Fibroblast of lung (primary cell): ENCODE data around the gene SDK2. TPM values are rescaled to one million over a fixed set of nuclear protein-coding genes. Genes with fewer than 3 reads are reported as not detected.

Experiments
- DNase-seq, 2 donors: peaks; one replicate each; pipeline versions ENCODE4 v3.0.0 to v3.0.0-alpha.2; 2010; ENCODE audit warnings: low read depth in 2 of 2
- H2AFZ ChIP-seq: 2 replicates; pipeline ENCODE4 v1.5.1; 2012; ENCODE audit warnings: low read length, control low read depth, inconsistent platforms
- H3K27ac ChIP-seq: 2 replicates; pipeline ENCODE4 v1.5.1; 2011; ENCODE audit warnings: low read length, control low read depth; ENCODE audit not compliant: insufficient read depth
- H3K27me3 ChIP-seq: 2 replicates; pipeline ENCODE4 v1.5.1; 2011; ENCODE audit warnings: mild to moderate bottlenecking, low read length; ENCODE audit not compliant: control insufficient read depth, insufficient read depth
- H3K36me3 ChIP-seq: 2 replicates; pipeline ENCODE4 v1.5.1; 2011; ENCODE audit warnings: low read length; ENCODE audit not compliant: control insufficient read depth, insufficient read depth
- H3K4me1 ChIP-seq: 2 replicates; pipeline ENCODE4 v1.5.1; 2011; ENCODE audit warnings: low read length; ENCODE audit not compliant: control insufficient read depth, insufficient read depth; ENCODE audit errors: extremely low read depth
- H3K4me2 ChIP-seq: 2 replicates; pipeline ENCODE4 v1.5.1; 2011; ENCODE audit warnings: low read length, control low read depth; ENCODE audit not compliant: insufficient read depth; ENCODE audit errors: extremely low read depth
- H3K4me3 ChIP-seq, 4 experiments: fragments of 200-600 bp in 1 of 4; sonication (generic) in 1 of 4; replicated peaks in 1 of 4; 2 replicates each; pipeline ENCODE4 v1.5.1; 2011 to 2016; ENCODE audit warnings: low read length in 4 of 4, low read depth in 3 of 4, mild to moderate bottlenecking in 3 of 4, control low read depth in 2 of 4, inconsistent platforms in 1 of 4, mixed read lengths in 1 of 4; ENCODE audit not compliant: insufficient read depth in 1 of 4; ENCODE audit errors: control extremely low read depth in 1 of 4
- H3K79me2 ChIP-seq: 2 replicates; pipeline ENCODE4 v1.5.1; 2012; ENCODE audit warnings: mild to moderate bottlenecking, low read length, inconsistent platforms; ENCODE audit not compliant: control insufficient read depth, insufficient read depth
- H3K9ac ChIP-seq: 2 replicates; pipeline ENCODE4 v1.5.1; 2011; ENCODE audit warnings: mild to moderate bottlenecking, low read length, control low read depth; ENCODE audit not compliant: insufficient read depth
- H3K9me3 ChIP-seq: 2 replicates; pipeline ENCODE4 v1.5.1; 2012; ENCODE audit warnings: low read depth, low read length; ENCODE audit not compliant: control insufficient read depth, insufficient read depth
- H4K20me1 ChIP-seq: 2 replicates; pipeline ENCODE4 v1.5.1; 2011; ENCODE audit warnings: low read length; ENCODE audit not compliant: control insufficient read depth, insufficient read depth; ENCODE audit errors: extremely low read depth
- CTCF ChIP-seq, 2 donors: IDR thresholded peaks in 1 of 2; conservative IDR thresholded peaks in 1 of 2; 1 replicate in 1 of 2; 2 replicates in 1 of 2; pipeline ENCODE4 v1.5.1; 2011 to 2012; ENCODE audit warnings: low read length in 2 of 2, control low read depth in 1 of 2, inconsistent platforms in 1 of 2, low read depth in 1 of 2, mild to moderate bottlenecking in 1 of 2
- EZH2 ChIP-seq: IDR thresholded peaks from 2 replicates; pipeline ENCODE4 v1.5.1; 2012; ENCODE audit warnings: low read length, control low read depth, mild to moderate bottlenecking; ENCODE audit errors: missing control alignments
- polyA plus RNA-seq, 2 donors: library from polyadenylated mRNA; depleted of rRNA in 1 of 2; stranded (reverse) in 1 of 2; unstranded in 1 of 2; fragments of >200 nt; gene quantifications; 2 replicates each; pipeline ENCODE4 v1.2.1, GENCODE V29; 2011 to 2012; ENCODE audit warnings: missing spikeins in 1 of 2
- total RNA-seq: library from RNA; depleted of rRNA; stranded (reverse); fragments of >200 nt; gene quantifications from 2 replicates; pipeline ENCODE4 v1.2.1, GENCODE V29; 2014

SDK2 gene
- total and polyA plus RNA-seq, 2 donors (not counting 1 experiment from before 2014, with no cell fraction given) = under 0.01 to 0.01 TPM

- no peaks in the 10 kb centered on the region for H3K9me3 ChIP-seq
- no peak overlapping the region for H3K9ac ChIP-seq
- H3K27me3 ChIP-seq = no peaks in the 10 kb centered on the region
- no peaks in the 10 kb centered on the region for H3K4me1 ChIP-seq
- TF ChIP-seq EZH2 (no peak), CTCF (conservative IDR thresholded peaks at IDR 0.05 in 1 of 2, IDR thresholded peaks at IDR 0.05 in 1 of 2; ENCODE audit: low read depth in 1 of 2, low read length in 2 of 2) (no peak)
- H2AFZ ChIP-seq = no peak overlapping the region
- H3K4me3 ChIP-seq = no peak overlapping the region
- no peak overlapping the region for H3K4me2 ChIP-seq
- no peaks in the 10 kb centered on the region for H4K20me1 ChIP-seq
- DNase-seq = no peak
- H3K36me3 ChIP-seq = no peaks in the 10 kb centered on the region
- no peak overlapping the region for H3K27ac ChIP-seq
- no peaks in the 10 kb centered on the region for H3K79me2 ChIP-seq
These were observed 284.9 kb downstream of the SDK2 start for GRCh38 chr17:73359352-73359751.

- no peaks in the 10 kb centered on the region for H3K79me2 ChIP-seq
- H4K20me1 ChIP-seq = no peaks in the 10 kb centered on the region
- H3K27me3 ChIP-seq = no peaks in the 10 kb centered on the region
- H3K9me3 ChIP-seq = no peaks in the 10 kb centered on the region
- H3K4me1 ChIP-seq = no peaks in the 10 kb centered on the region
- no peak overlapping the region for H3K9ac ChIP-seq
- H2AFZ ChIP-seq = no peak overlapping the region
- H3K4me2 ChIP-seq = no peak overlapping the region
- no peak overlapping the region for H3K27ac ChIP-seq
- no peaks in the 10 kb centered on the region for H3K36me3 ChIP-seq
- DNase-seq = no peak
- no peak for TF ChIP-seq CTCF (conservative IDR thresholded peaks at IDR 0.05 in 1 of 2, IDR thresholded peaks at IDR 0.05 in 1 of 2; ENCODE audit: low read depth in 1 of 2, low read length in 2 of 2)
- no peak for TF ChIP-seq EZH2
- no peak overlapping the region for H3K4me3 ChIP-seq
These were observed 285.6 kb downstream of the SDK2 start for GRCh38 chr17:73358668-73359067.

- DNase-seq = no peak
- Histone ChIP-seq H3K9ac (no peak overlapping the region), H3K36me3 (no peaks in the 10 kb centered on the region), H3K4me3 (no peak overlapping the region), H3K4me1 (no peaks in the 10 kb centered on the region), H4K20me1 (no peaks in the 10 kb centered on the region), H3K79me2 (no peaks in the 10 kb centered on the region), H2AFZ (no peak overlapping the region), H3K27ac (no peak overlapping the region), H3K27me3 (no peaks in the 10 kb centered on the region), H3K9me3 (no peaks in the 10 kb centered on the region), H3K4me2 (no peak overlapping the region)
- TF ChIP-seq CTCF (conservative IDR thresholded peaks at IDR 0.05 in 1 of 2, IDR thresholded peaks at IDR 0.05 in 1 of 2; ENCODE audit: low read depth in 1 of 2, low read length in 2 of 2) (no peak), EZH2 (no peak)
These were observed 286.3 kb downstream of the SDK2 start for GRCh38 chr17:73357981-73358380.
